Right forelimb (tissue), 1 donor: ENCODE results near the gene CCDC158.
"Not testable (repeated sequence)": the region's sequence is repeated elsewhere in the genome, so short reads cannot be mapped to it uniquely, and the experiment has no call there.

Experiments used
- DNase-seq: peaks from one replicate; pipeline ENCODE4 v3.0.0-alpha.2; 2018

CCDC158 gene

GRCh38 chr4:76307660-76308014, 113.3 kb downstream of the CCDC158 start:
- DNase-seq: no peak

GRCh38 chr4:76306882-76307659, 113.9 kb downstream of the CCDC158 start:
- peak; percentile 65 for DNase-seq

- DNase-seq: peak; percentile 80
These were observed 114.7 kb downstream of the CCDC158 start, which contains the start of gene STBD1 for GRCh38 chr4:76305971-76306881. Gene STBD1 (plus strand): TSS chr4:76306733. CDS start chr4:76306770, 37 bp downstream.

- no peak for DNase-seq
These were observed 115.8 kb downstream of the CCDC158 start for GRCh38 chr4:76305033-76305687.

GRCh38 chr4:76302826-76303438, 118.0 kb downstream of the CCDC158 start:
- DNase-seq: no peak

- no peak for DNase-seq
These were observed 119.2 kb downstream of the CCDC158 start for GRCh38 chr4:76301775-76302162.

- DNase-seq: no peak
These were observed 119.7 kb downstream of the CCDC158 start for GRCh38 chr4:76301068-76301774.

- no peak for DNase-seq
These were observed 120.9 kb downstream of the CCDC158 start for GRCh38 chr4:76300012-76300411.

GRCh38 chr4:76298227-76298626, 122.7 kb downstream of the CCDC158 start:
- no peak for DNase-seq

- no peak for DNase-seq
These were observed 124.6 kb downstream of the CCDC158 start for GRCh38 chr4:76296286-76296820.

GRCh38 chr4:76293772-76294171, 127.2 kb downstream of the CCDC158 start:
- no peak for DNase-seq

- no peak for DNase-seq
These were observed 128.2 kb downstream of the CCDC158 start for GRCh38 chr4:76292730-76293129.

- DNase-seq: not testable (repeated sequence)
These were observed 133.1 kb downstream of the CCDC158 start for GRCh38 chr4:76287811-76288210.

- DNase-seq: no peak
These were observed 137.0 kb downstream of the CCDC158 start for GRCh38 chr4:76283900-76284299.

- DNase-seq: no peak
These were observed 137.8 kb downstream of the CCDC158 start for GRCh38 chr4:76282941-76283689.

GRCh38 chr4:76281594-76281993, 139.3 kb downstream of the CCDC158 start:
- DNase-seq: not testable (repeated sequence)

GRCh38 chr4:76280488-76281441, 140.2 kb downstream of the CCDC158 start:
- DNase-seq: no peak

GRCh38 chr4:76279462-76279861, 141.5 kb downstream of the CCDC158 start:
- DNase-seq: no peak

- DNase-seq: no peak
These were observed 142.4 kb downstream of the CCDC158 start for GRCh38 chr4:76278583-76278982.

GRCh38 chr4:76277667-76278066, 143.3 kb downstream of the CCDC158 start:
- DNase-seq: no peak
